ENCODE measurements around the gene DNAJC16. TPM values are rescaled to one million over a fixed set of nuclear protein-coding genes. Genes with fewer than 3 reads are reported as not detected.
"Not testable (repeated sequence)": the region's sequence is repeated elsewhere in the genome, so short reads cannot be mapped to it uniquely, and the experiment has no call there.

The DNAJC16 gene
- total RNA-seq, 4 donors from 2014 or later = 10.2 to 18.7 (median 13.8) TPM

- Histone ChIP-seq H3K4me1 (peaks cover 0 to 4% (median 0%) of the 10 kb centered on the region in 3 donors), H3K27me3 (no peaks in the 10 kb centered on the region), H3K36me3 (peaks cover 0 to 70% of the 10 kb centered on the region in 2 donors), H3K4me3 (no peak overlapping the region), H3K9me3 (no peaks in the 10 kb centered on the region), H3K27ac (no peak overlapping the region)
- WGBS, 2 donors (ENCODE audit: low coverage in 1 of 2) = 89 to 92% methylated on average over 1 to 12 of the region's 12 CpGs
- TF ChIP-seq POLR2AphosphoS5 (IDR thresholded peaks at IDR 0.05) (no peak), POLR2A (IDR thresholded peaks at IDR 0.05) (no peak)
- no peak for ATAC-seq
Observed at GRCh38 chr1:15508700-15509487, 17.8 kb upstream of the DNAJC16 start.

DNA sequence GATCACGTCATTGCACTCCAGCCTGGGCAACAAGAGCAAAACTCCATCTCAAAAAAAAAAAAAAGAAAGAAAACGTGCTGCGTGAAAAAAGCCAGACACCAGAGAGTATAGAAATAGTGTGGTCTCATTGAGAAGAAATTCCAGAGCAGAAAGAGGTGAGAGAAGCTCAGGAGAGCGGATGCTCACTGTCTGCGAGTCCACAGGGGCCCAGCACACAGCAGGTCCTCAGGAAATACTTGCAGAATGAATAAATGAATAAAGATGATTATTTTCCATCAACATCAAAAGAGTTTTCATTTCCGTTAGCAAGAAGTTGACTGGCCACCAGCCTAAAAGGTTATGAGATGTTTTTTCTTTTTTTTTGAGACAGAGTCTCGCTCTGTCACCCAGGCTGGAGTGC is 17.1 kb upstream of the DNAJC16 start:
- no peaks in the 10 kb centered on the region for H3K9me3 ChIP-seq
- no peaks in the 10 kb centered on the region for H3K27me3 ChIP-seq
- WGBS, 2 donors (ENCODE audit: low coverage in 1 of 2) = 54 to 64% methylated on average over 3 to 7 of the region's 7 CpGs
- H3K4me1 ChIP-seq = peaks cover 0 to 4% (median 0%) of the 10 kb centered on the region in 3 donors
- ATAC-seq = no peak
- no peak overlapping the region for H3K4me3 ChIP-seq
- no peak overlapping the region for H3K27ac ChIP-seq
- TF ChIP-seq POLR2AphosphoS5 (IDR thresholded peaks at IDR 0.05) (no peak), EP300 (IDR thresholded peaks at IDR 0.05) (no peak)
- peaks cover 0 to 70% of the 10 kb centered on the region in 2 donors for H3K36me3 ChIP-seq

DNA sequence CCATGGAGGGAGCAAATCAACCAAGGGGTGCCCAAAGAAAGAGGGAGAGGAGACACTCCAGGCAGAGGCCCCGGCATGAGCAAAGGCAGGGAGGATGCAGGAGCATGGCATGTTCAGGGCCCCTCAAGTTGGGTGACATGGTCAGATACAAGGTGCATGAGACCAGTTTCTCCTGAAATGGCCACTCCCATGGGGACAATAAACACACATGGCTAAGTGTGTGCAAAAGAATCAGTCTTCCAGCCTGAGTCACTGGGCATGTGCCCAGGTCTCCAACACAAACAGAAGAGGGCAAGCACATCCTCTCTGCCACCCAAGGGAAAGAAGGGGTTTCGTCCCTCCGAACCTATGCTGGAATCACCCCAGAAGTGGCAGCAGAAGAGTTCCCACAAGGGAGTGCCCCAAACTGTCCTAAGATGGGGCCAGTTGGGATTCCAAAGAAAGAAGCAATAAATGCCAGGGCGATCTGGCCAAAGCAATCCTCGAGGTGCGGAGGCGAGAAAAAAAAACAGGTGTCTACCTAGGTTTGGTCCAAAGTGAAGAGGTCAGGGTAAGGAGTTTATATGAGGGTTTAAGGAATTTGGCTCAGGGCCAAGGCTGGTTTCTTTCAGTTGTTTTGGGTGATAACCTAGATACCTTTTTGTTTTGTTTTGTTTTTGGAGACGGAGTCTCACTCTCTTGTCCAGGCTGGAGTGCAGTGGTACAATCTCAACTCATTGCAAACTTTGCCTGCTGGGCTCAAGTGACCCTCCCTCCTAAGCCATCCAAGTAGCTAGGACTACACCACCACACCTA is 15.8 kb upstream of the DNAJC16 start:
- Histone ChIP-seq H3K4me1 (peaks cover 0 to 4% (median 0%) of the 10 kb centered on the region in 3 donors), H3K36me3 (peaks cover 0 to 58% of the 10 kb centered on the region in 2 donors), H3K4me3 (no peak overlapping the region), H3K9me3 (no peaks in the 10 kb centered on the region), H3K27me3 (no peaks in the 10 kb centered on the region), H3K27ac (no peak overlapping the region)
- TF ChIP-seq CTCF (IDR thresholded peaks at IDR 0.05) (no peak), POLR2AphosphoS5 (IDR thresholded peaks at IDR 0.05) (no peak), POLR2A (IDR thresholded peaks at IDR 0.05) (no peak), EP300 (IDR thresholded peaks at IDR 0.05) (no peak)
- 82 to 87% methylated on average over 7 to 8 of the region's 8 CpGs for WGBS, 2 donors (ENCODE audit: low coverage in 1 of 2)
- ATAC-seq = no peak

DNA sequence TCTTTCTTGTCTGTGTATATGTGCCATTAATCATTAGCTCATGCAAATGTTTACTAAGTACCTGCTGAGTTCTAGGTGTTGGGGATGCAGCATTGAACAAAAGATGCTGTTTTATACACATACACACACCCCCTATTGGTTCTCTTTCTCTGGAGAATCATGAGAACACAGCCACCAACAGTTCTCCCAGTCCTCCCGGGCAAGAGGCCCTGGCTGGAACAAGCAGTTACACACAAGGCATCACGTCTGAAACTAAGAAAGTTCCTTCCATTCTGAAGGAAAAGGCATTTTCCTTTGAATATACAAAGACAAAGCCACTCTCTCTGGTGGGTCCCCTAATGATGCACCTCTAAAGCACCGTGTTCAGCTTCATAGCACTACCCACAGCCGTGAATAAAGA is 13.5 kb upstream of the DNAJC16 start:
- WGBS, 2 donors (ENCODE audit: low coverage in 1 of 2) = 69% methylated on average over 4 of the region's 4 CpGs; no CpG with 5 or more reads in 1 of the 2 donors
- Histone ChIP-seq H3K27ac (no peak overlapping the region), H3K4me3 (no peak overlapping the region), H3K9me3 (no peaks in the 10 kb centered on the region), H3K4me1 (peaks cover 0 to 4% (median 0%) of the 10 kb centered on the region in 3 donors), H3K27me3 (no peaks in the 10 kb centered on the region), H3K36me3 (peaks cover 0 to 54% of the 10 kb centered on the region in 2 donors)
- TF ChIP-seq CTCF (IDR thresholded peaks at IDR 0.05) (no peak), EP300 (IDR thresholded peaks at IDR 0.05) (no peak), POLR2AphosphoS5 (IDR thresholded peaks at IDR 0.05) (no peak), POLR2A (IDR thresholded peaks at IDR 0.05) (no peak)
- ATAC-seq = no peak

GRCh38 chr1:15513919-15514318 is 12.7 kb upstream of the DNAJC16 start:
- ATAC-seq = no peak
- TF ChIP-seq EP300 (IDR thresholded peaks at IDR 0.05) (no peak), CTCF (IDR thresholded peaks at IDR 0.05) (no peak), POLR2A (IDR thresholded peaks at IDR 0.05) (no peak), POLR2AphosphoS5 (IDR thresholded peaks at IDR 0.05) (no peak)
- H3K4me3 ChIP-seq = no peak overlapping the region
- peaks cover 0 to 51% of the 10 kb centered on the region in 2 donors for H3K36me3 ChIP-seq
- H3K27me3 ChIP-seq = no peaks in the 10 kb centered on the region
- H3K27ac ChIP-seq = no peak overlapping the region
- 95 to 100% methylated on average over 1 to 3 of the region's 3 CpGs for WGBS, 2 donors (ENCODE audit: low coverage in 1 of 2)
- no peaks in the 10 kb centered on the region for H3K9me3 ChIP-seq
- peaks cover 0 to 4% (median 0%) of the 10 kb centered on the region in 3 donors for H3K4me1 ChIP-seq

DNA sequence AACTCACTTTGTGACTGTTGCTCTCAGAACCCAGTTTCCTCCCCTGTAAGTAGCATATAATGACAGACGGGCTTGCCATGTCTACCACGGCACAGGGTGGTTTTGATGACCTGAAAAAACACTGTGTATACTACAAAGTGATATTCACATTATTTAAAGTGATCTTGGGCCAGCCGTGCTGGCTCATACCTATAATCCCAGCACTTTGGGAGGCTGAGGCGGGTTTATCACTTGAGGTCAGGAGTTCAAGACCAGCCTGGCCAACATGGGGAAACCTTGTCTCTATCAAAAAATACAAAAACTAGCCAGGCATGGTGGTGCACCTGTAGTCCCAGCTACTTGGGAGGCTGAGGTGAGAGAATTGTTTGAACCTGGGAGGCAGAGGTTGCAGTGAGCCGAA is 12.1 kb upstream of the DNAJC16 start:
- not testable (repeated sequence) for ATAC-seq, H3K27ac ChIP-seq, H3K4me1 ChIP-seq, H3K4me3 ChIP-seq, H3K9me3 ChIP-seq, H3K27me3 ChIP-seq
- peaks cover 0 to 48% of the 10 kb centered on the region in 2 donors for H3K36me3 ChIP-seq
- 87 to 100% methylated on average over 2 to 3 of the region's 5 CpGs for WGBS, 2 donors (ENCODE audit: low coverage in 1 of 2)
